GM23338 (cell line): Measurements from ENCODE around the gene HLX. TPM values are rescaled to one million over a fixed set of nuclear protein-coding genes. Genes with fewer than 3 reads are reported as not detected.

Experiments used
- ATAC-seq: fragments of 200-7000 bp; cut with Tn5 transposase; 3 replicates; pipeline ENCODE4 v1.9.1; 2020
- DNase-seq: peaks from one replicate; pipeline ENCODE4 v3.0.0-alpha.2; 2015; ENCODE audit warnings: low spot score
- H2AFZ ChIP-seq: fragments of 200-600 bp; sonication (generic); 2 replicates; pipeline ENCODE4 v1.8.0; 2016; ENCODE audit warnings: antibody characterized with exemption, mild to moderate bottlenecking, moderate library complexity
- H3F3A ChIP-seq: fragments of 200-600 bp; sonication (generic); replicated peaks from 2 replicates; pipeline ENCODE4 v1.8.0; 2017; ENCODE audit warnings: antibody characterized with exemption, mixed run types, low read depth
- H3K27ac ChIP-seq: fragments of 200-600 bp; sonication (generic); 2 replicates; pipeline ENCODE4 v1.6.1; 2016; ENCODE audit warnings: low read depth
- H3K27me3 ChIP-seq: fragments of 200-600 bp; sonication (generic); 2 replicates; pipeline ENCODE4 v1.8.0; 2016; ENCODE audit warnings: mild to moderate bottlenecking, mixed run types, moderate library complexity; ENCODE audit not compliant: insufficient read depth
- H3K36me3 ChIP-seq: fragments of 200-600 bp; sonication (generic); 2 replicates; pipeline ENCODE4 v1.8.0; 2016; ENCODE audit warnings: mild to moderate bottlenecking; ENCODE audit not compliant: insufficient read depth
- H3K4me1 ChIP-seq: fragments of 200-600 bp; sonication (generic); 2 replicates; pipeline ENCODE4 v1.8.0; 2016; ENCODE audit warnings: mild to moderate bottlenecking, moderate library complexity; ENCODE audit not compliant: insufficient read depth
- H3K4me2 ChIP-seq: fragments of 200-600 bp; sonication (generic); 2 replicates; pipeline ENCODE4 v1.7.1; 2017; ENCODE audit warnings: mixed run types
- H3K4me3 ChIP-seq: fragments of 200-600 bp; sonication (generic); 2 replicates; pipeline ENCODE4 v1.6.1; 2016; ENCODE audit warnings: mixed run types
- H3K79me2 ChIP-seq: fragments of 200-600 bp; sonication (generic); replicated peaks from 2 replicates; pipeline ENCODE4 v1.8.0; 2017; ENCODE audit warnings: mild to moderate bottlenecking; ENCODE audit not compliant: insufficient read depth
- H3K9me2 ChIP-seq: fragments of 200-600 bp; sonication (generic); 2 replicates; pipeline ENCODE4 v1.8.0; 2017; ENCODE audit not compliant: insufficient read depth
- H4K20me1 ChIP-seq: fragments of 200-600 bp; sonication (generic); replicated peaks from 2 replicates; pipeline ENCODE4 v1.8.0; 2017; ENCODE audit warnings: mild to moderate bottlenecking; ENCODE audit not compliant: insufficient read depth
- H3K27ac Mint-ChIP-seq: 2 replicates; pipeline ENCODE4 v1.8.0; 2020; ENCODE audit warnings: inconsistent platforms, mild to moderate bottlenecking, moderate library complexity, mixed read lengths
- H3K27me3 Mint-ChIP-seq: 3 replicates; pipeline ENCODE4 v1.8.0; 2022; ENCODE audit warnings: low read depth, mild to moderate bottlenecking, moderate library complexity, mixed read lengths, inconsistent platforms; ENCODE audit not compliant: insufficient read depth, poor library complexity
- H3K36me3 Mint-ChIP-seq: 3 replicates; pipeline ENCODE4 v1.8.0; 2021; ENCODE audit warnings: low read depth, mild to moderate bottlenecking, inconsistent platforms, moderate library complexity, mixed read lengths
- H3K4me1 Mint-ChIP-seq: 3 replicates; pipeline ENCODE4 v1.8.0; 2020; ENCODE audit warnings: mild to moderate bottlenecking, inconsistent platforms, mixed read lengths
- H3K4me3 Mint-ChIP-seq: 3 replicates; pipeline ENCODE4 v1.8.0; 2021; ENCODE audit warnings: moderate library complexity, mild to moderate bottlenecking, inconsistent platforms, mixed read lengths
- H3K9me3 Mint-ChIP-seq: 3 replicates; pipeline ENCODE4 v1.8.0; 2020; ENCODE audit warnings: moderate library complexity, mild to moderate bottlenecking, inconsistent platforms, mixed read lengths
- EZH2 ChIP-seq: fragments of 200-600 bp; sonication (generic); IDR thresholded peaks from one replicate; pipeline ENCODE4 v1.8.0; 2017; ENCODE audit warnings: antibody characterized with exemption, mild to moderate bottlenecking, low read depth; ENCODE audit not compliant: unreplicated experiment
- EZH2phosphoT487 ChIP-seq: fragments of 200-600 bp; sonication (generic); IDR thresholded peaks from one replicate; pipeline ENCODE4 v1.8.1; 2018; ENCODE audit warnings: antibody characterized with exemption; ENCODE audit not compliant: unreplicated experiment
- JUNB ChIP-seq: IDR thresholded peaks from one replicate; pipeline ENCODE4 v1.6.1; 2016; ENCODE audit warnings: antibody characterized with exemption; ENCODE audit not compliant: unreplicated experiment
- NANOG ChIP-seq: IDR thresholded peaks from 2 replicates; pipeline ENCODE4 v1.6.1; 2016; ENCODE audit warnings: antibody characterized with exemption, borderline replicate concordance
- POLR2AphosphoS5 ChIP-seq: IDR thresholded peaks from 2 replicates; pipeline ENCODE4 v1.6.1; 2016; ENCODE audit warnings: antibody characterized with exemption, low read depth
- STAT1 ChIP-seq: IDR thresholded peaks from one replicate; pipeline ENCODE4 v1.6.1; 2016; ENCODE audit warnings: antibody characterized with exemption; ENCODE audit not compliant: unreplicated experiment
- polyA plus RNA-seq: library from polyadenylated mRNA; unstranded; fragments of >200 nt; fragmentation: Nextera tagmentation; extraction: Ambion mirVana; gene quantifications from 2 replicates; pipeline ENCODE4 v1.2.1, GENCODE V29; 2016
- total RNA-seq: library from RNA; depleted of rRNA; stranded (reverse); fragments of >200 nt; shearing (Covaris generic); gene quantifications from 2 replicates; pipeline ENCODE4 v1.2.3, GENCODE V29; 2014
- TF ChIP-seq, protein P1 (sequence below): fragments of 250-450 bp; sonication (Bioruptor Pico); IDR thresholded peaks from 2 replicates; pipeline ENCODE4 v1.5.0; 2020; ENCODE audit warnings: mild to moderate bottlenecking, moderate library complexity
- TF ChIP-seq, protein P2 (sequence below): IDR thresholded peaks from 2 replicates; pipeline ENCODE4 v1.6.1; 2016; ENCODE audit warnings: antibody characterized with exemption
- TF ChIP-seq, protein P3 (sequence below), 2 experiments: fragments of 200-600 bp in 1 of 2; sonication (generic) in 1 of 2; conservative IDR thresholded peaks; 2 replicates each; pipeline versions ENCODE4 v1.5.1 to v1.6.1; 2016 to 2017; ENCODE audit warnings: antibody characterized with exemption in 2 of 2, low read depth in 2 of 2, mild to moderate bottlenecking in 2 of 2, moderate library complexity in 1 of 2

HLX gene
- total and polyA plus RNA-seq, 2 experiments from 2014 or later: 0.07 TPM; not detected in 1

DNA sequence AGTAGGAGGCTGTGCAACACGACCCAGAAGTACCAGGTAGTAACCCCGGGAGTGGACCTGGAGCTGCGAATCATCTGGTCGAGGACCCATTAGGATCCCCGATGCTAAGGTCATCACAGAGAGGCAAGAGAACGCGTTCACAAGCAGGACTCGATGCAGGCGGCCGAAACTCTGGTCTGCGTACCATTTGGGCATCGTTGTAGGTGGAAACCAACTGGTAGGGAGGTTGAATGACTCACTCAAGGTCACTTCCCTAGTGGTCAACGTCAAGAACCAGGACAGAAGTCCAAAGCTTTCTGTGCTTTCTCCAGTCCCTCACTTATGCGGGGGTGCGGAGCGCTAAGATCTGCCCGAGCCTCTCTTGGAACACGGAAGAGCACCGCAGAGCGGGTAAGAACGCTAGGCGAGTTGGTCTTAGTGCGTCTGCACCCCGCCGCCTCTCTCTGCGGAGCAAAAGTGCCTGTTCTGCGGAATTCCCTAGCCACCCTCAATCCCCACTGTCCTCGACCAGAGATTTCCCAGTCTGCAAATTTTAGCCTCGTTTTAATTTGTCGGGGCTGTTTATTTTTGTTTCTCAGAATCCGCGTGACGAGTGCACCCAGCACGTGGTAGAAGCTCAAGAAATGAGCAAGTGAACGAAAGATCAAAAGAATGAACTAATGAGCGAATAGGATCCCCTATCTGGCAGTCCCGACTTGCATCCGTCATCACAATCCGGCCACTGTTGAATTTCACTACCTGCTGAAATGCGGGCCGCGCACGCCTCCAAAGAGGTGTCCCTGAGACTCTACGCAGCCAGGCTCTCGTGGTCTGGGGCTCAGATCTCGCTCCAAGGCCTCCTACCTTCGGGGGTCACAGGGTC, 12.2 kb downstream of the HLX start:
- H3K27me3 Mint-ChIP-seq: peaks cover 100% of the 10 kb centered on the region

DNA sequence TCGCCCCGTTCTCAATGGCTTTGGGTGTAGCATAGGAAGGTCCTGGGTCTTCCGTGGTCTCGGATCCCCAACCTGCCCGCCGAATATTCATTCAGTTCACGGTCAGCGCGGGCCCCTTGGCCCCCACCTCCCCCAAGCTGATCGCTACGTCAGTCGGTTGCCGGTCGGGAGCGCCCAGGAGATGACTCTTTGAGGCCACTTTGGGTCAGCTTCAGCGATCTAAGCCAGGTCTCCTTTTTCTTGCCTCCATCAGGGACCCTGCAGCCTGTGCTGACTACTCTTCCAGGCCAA, 12.8 kb downstream of the HLX start:
- peaks cover 60% of the 10 kb centered on the region for H3K4me1 Mint-ChIP-seq
- H3K27ac Mint-ChIP-seq: no peak overlapping the region
- Histone ChIP-seq H3K36me3 (no peaks in the 10 kb centered on the region; the same call in 1 of the 2 replicates), H3K4me3 (peak overlapping the region; percentile 39), H3K4me2 (peak overlapping the region; percentile 60), H2AFZ (0 out of 2 replicates have a peak overlapping the region, but pooled peaks have one; percentile 38), H3F3A (peaks cover 6% of the 10 kb centered on the region; the same call in 1 of the 2 replicates), H4K20me1 (peaks cover 40% of the 10 kb centered on the region), H3K9me2 (no peaks in the 10 kb centered on the region), H3K27ac (no peak overlapping the region), H3K79me2 (no peaks in the 10 kb centered on the region), H3K4me1 (peaks cover 47% of the 10 kb centered on the region), H3K27me3 (peaks cover 100% of the 10 kb centered on the region)
- ATAC-seq (no peak), DNase-seq (no peak)
- peaks cover 14% of the 10 kb centered on the region for H3K9me3 Mint-ChIP-seq
- peak overlapping the region; percentile 36; the same call in 2 of the 3 replicates for H3K4me3 Mint-ChIP-seq
- peaks cover 3% of the 10 kb centered on the region; the same call in 1 of the 3 replicates for H3K36me3 Mint-ChIP-seq
- peaks cover 100% of the 10 kb centered on the region for H3K27me3 Mint-ChIP-seq
- TF ChIP-seq, protein P1, sequence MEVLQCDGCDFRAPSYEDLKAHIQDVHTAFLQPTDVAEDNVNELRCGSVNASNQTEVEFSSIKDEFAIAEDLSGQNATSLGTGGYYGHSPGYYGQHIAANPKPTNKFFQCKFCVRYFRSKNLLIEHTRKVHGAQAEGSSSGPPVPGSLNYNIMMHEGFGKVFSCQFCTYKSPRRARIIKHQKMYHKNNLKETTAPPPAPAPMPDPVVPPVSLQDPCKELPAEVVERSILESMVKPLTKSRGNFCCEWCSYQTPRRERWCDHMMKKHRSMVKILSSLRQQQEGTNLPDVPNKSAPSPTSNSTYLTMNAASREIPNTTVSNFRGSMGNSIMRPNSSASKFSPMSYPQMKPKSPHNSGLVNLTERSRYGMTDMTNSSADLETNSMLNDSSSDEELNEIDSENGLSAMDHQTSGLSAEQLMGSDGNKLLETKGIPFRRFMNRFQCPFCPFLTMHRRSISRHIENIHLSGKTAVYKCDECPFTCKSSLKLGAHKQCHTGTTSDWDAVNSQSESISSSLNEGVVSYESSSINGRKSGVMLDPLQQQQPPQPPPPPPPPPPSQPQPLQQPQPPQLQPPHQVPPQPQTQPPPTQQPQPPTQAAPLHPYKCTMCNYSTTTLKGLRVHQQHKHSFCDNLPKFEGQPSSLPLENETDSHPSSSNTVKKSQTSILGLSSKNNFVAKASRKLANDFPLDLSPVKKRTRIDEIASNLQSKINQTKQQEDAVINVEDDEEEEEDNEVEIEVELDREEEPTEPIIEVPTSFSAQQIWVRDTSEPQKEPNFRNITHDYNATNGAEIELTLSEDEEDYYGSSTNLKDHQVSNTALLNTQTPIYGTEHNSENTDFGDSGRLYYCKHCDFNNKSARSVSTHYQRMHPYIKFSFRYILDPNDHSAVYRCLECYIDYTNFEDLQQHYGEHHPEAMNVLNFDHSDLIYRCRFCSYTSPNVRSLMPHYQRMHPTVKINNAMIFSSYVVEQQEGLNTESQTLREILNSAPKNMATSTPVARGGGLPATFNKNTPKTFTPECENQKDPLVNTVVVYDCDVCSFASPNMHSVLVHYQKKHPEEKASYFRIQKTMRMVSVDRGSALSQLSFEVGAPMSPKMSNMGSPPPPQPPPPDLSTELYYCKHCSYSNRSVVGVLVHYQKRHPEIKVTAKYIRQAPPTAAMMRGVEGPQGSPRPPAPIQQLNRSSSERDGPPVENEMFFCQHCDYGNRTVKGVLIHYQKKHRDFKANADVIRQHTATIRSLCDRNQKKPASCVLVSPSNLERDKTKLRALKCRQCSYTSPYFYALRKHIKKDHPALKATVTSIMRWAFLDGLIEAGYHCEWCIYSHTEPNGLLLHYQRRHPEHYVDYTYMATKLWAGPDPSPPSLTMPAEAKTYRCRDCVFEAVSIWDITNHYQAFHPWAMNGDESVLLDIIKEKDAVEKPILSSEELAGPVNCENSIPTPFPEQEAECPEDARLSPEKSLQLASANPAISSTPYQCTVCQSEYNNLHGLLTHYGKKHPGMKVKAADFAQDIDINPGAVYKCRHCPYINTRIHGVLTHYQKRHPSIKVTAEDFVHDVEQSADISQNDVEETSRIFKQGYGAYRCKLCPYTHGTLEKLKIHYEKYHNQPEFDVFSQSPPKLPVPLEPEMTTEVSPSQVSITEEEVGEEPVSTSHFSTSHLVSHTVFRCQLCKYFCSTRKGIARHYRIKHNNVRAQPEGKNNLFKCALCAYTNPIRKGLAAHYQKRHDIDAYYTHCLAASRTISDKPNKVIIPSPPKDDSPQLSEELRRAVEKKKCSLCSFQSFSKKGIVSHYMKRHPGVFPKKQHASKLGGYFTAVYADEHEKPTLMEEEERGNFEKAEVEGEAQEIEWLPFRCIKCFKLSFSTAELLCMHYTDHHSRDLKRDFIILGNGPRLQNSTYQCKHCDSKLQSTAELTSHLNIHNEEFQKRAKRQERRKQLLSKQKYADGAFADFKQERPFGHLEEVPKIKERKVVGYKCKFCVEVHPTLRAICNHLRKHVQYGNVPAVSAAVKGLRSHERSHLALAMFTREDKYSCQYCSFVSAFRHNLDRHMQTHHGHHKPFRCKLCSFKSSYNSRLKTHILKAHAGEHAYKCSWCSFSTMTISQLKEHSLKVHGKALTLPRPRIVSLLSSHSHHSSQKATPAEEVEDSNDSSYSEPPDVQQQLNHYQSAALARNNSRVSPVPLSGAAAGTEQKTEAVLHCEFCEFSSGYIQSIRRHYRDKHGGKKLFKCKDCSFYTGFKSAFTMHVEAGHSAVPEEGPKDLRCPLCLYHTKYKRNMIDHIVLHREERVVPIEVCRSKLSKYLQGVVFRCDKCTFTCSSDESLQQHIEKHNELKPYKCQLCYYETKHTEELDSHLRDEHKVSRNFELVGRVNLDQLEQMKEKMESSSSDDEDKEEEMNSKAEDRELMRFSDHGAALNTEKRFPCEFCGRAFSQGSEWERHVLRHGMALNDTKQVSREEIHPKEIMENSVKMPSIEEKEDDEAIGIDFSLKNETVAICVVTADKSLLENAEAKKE (CRISPR knock-in tag): no peak
- no peak for TF ChIP-seq STAT1
- TF ChIP-seq JUNB: no peak
- no peak for TF ChIP-seq NANOG
- TF ChIP-seq, protein P2, sequence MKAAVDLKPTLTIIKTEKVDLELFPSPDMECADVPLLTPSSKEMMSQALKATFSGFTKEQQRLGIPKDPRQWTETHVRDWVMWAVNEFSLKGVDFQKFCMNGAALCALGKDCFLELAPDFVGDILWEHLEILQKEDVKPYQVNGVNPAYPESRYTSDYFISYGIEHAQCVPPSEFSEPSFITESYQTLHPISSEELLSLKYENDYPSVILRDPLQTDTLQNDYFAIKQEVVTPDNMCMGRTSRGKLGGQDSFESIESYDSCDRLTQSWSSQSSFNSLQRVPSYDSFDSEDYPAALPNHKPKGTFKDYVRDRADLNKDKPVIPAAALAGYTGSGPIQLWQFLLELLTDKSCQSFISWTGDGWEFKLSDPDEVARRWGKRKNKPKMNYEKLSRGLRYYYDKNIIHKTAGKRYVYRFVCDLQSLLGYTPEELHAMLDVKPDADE: no peak
- no peak for TF ChIP-seq POLR2AphosphoS5

More for the DNA sequence above, 12.2 kb downstream of the HLX start:
- no peaks in the 10 kb centered on the region; the same call in 1 of the 2 replicates for H3K36me3 ChIP-seq
- peaks cover 6% of the 10 kb centered on the region; the same call in 1 of the 2 replicates for H3F3A ChIP-seq
- H3K4me2 ChIP-seq: peak overlapping the region; percentile 60
- Mint-ChIP-seq H3K4me3 (peak overlapping the region; percentile 36), H3K36me3 (peaks cover 3% of the 10 kb centered on the region; the same call in 1 of the 3 replicates), H3K9me3 (peaks cover 14% of the 10 kb centered on the region), H3K4me1 (peaks cover 62% of the 10 kb centered on the region), H3K27ac (no peak overlapping the region)
- H3K79me2 ChIP-seq: no peaks in the 10 kb centered on the region
- peak; percentile 61 for DNase-seq
- TF ChIP-seq, protein P3, sequence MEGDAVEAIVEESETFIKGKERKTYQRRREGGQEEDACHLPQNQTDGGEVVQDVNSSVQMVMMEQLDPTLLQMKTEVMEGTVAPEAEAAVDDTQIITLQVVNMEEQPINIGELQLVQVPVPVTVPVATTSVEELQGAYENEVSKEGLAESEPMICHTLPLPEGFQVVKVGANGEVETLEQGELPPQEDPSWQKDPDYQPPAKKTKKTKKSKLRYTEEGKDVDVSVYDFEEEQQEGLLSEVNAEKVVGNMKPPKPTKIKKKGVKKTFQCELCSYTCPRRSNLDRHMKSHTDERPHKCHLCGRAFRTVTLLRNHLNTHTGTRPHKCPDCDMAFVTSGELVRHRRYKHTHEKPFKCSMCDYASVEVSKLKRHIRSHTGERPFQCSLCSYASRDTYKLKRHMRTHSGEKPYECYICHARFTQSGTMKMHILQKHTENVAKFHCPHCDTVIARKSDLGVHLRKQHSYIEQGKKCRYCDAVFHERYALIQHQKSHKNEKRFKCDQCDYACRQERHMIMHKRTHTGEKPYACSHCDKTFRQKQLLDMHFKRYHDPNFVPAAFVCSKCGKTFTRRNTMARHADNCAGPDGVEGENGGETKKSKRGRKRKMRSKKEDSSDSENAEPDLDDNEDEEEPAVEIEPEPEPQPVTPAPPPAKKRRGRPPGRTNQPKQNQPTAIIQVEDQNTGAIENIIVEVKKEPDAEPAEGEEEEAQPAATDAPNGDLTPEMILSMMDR (conservative IDR thresholded peaks at IDR 0.05; ENCODE audit: low read depth in 2 of 2): 0 out of 4 replicates have a peak, but pooled peaks of 1 of the 2 experiments have one; percentile 5
- TF ChIP-seq EZH2phosphoT487 (peak; percentile 98), EZH2 (peak; percentile 98), POLR2AphosphoS5 (no peak)
- no peak; the same call in 2 of the 3 replicates for ATAC-seq
- no peak overlapping the region for H3K27ac ChIP-seq
- 0 out of 2 replicates have a peak overlapping the region, but pooled peaks have one; percentile 38 for H2AFZ ChIP-seq
- no peaks in the 10 kb centered on the region for H3K9me2 ChIP-seq
- H4K20me1 ChIP-seq: peaks cover 46% of the 10 kb centered on the region
- peaks cover 51% of the 10 kb centered on the region for H3K4me1 ChIP-seq
- peaks cover 100% of the 10 kb centered on the region for H3K27me3 ChIP-seq
- peak overlapping the region; percentile 39 for H3K4me3 ChIP-seq
